Measurements from ENCODE around the gene IFT43.
A peak's percentile ranks its signal among the peaks of the same experiment; 100 is the strongest.

DNA sequence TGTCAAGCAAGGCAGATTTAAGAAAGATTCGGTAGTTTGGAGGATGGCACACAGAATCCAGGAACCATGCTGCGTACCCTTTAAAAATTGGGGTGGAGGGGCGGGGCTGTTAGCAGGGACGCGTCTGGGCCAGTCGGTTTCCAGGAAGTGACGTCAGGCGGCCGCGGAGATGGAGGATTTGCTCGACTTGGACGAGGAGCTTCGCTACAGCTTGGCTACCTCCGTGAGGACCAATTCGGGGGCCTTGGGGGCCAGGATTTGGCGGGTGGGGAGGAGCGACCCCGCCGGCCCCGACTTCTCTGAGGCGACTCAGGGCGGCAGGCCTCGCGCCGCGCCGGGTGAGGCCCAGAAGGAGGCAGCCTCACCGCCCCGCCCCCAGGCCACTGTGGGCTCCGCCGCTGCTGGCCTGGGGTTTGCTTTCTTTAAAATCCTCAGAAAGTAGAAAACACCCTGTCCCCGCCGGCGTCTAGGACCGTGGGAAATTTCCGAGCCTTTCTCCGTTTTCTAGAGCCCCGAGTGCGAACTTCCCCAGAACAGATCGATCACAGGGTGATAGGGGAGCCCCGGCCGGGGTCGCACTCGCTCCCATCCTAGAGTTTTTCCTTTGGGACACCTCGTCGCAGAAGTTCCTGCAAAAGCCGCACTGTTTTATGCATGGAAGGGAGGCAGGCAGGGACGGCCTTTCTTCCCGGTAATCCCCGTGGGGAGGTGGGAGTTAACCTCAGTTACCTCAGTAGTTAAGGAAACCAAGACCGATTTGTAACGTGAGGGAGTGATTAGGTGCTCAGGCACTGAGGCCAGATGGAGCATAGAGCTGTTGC, at the start of gene IFT43:
- TF ChIP-seq CREB1 (CRISPR knock-in tag; IDR thresholded peaks at IDR 0.05) (no peak), ATF1 (CRISPR knock-in tag; IDR thresholded peaks at IDR 0.05) (no peak), KAT7 (CRISPR knock-in tag; IDR thresholded peaks at IDR 0.05; ENCODE audit: borderline replicate concordance) (no peak), SP1 (CRISPR knock-in tag; conservative IDR thresholded peaks at IDR 0.05) (peak; percentile 74), NR2C2 (CRISPR knock-in tag; IDR thresholded peaks at IDR 0.05) (no peak), ZNF121 (CRISPR knock-in tag; IDR thresholded peaks at IDR 0.05) (no peak), OVOL2 (CRISPR knock-in tag; IDR thresholded peaks at IDR 0.05; ENCODE audit: borderline replicate concordance) (no peak)
- TF ChIP-seq, protein P1, sequence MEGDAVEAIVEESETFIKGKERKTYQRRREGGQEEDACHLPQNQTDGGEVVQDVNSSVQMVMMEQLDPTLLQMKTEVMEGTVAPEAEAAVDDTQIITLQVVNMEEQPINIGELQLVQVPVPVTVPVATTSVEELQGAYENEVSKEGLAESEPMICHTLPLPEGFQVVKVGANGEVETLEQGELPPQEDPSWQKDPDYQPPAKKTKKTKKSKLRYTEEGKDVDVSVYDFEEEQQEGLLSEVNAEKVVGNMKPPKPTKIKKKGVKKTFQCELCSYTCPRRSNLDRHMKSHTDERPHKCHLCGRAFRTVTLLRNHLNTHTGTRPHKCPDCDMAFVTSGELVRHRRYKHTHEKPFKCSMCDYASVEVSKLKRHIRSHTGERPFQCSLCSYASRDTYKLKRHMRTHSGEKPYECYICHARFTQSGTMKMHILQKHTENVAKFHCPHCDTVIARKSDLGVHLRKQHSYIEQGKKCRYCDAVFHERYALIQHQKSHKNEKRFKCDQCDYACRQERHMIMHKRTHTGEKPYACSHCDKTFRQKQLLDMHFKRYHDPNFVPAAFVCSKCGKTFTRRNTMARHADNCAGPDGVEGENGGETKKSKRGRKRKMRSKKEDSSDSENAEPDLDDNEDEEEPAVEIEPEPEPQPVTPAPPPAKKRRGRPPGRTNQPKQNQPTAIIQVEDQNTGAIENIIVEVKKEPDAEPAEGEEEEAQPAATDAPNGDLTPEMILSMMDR (IDR thresholded peaks at IDR 0.05): no peak
- TF ChIP-seq, protein P2, sequence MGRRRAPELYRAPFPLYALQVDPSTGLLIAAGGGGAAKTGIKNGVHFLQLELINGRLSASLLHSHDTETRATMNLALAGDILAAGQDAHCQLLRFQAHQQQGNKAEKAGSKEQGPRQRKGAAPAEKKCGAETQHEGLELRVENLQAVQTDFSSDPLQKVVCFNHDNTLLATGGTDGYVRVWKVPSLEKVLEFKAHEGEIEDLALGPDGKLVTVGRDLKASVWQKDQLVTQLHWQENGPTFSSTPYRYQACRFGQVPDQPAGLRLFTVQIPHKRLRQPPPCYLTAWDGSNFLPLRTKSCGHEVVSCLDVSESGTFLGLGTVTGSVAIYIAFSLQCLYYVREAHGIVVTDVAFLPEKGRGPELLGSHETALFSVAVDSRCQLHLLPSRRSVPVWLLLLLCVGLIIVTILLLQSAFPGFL (CRISPR knock-in tag; IDR thresholded peaks at IDR 0.05; ENCODE audit: borderline replicate concordance): no peak
- TF ChIP-seq, protein P3, sequence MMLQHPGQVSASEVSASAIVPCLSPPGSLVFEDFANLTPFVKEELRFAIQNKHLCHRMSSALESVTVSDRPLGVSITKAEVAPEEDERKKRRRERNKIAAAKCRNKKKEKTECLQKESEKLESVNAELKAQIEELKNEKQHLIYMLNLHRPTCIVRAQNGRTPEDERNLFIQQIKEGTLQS (CRISPR knock-in tag; conservative IDR thresholded peaks at IDR 0.05): no peak
- TF ChIP-seq, protein P4, sequence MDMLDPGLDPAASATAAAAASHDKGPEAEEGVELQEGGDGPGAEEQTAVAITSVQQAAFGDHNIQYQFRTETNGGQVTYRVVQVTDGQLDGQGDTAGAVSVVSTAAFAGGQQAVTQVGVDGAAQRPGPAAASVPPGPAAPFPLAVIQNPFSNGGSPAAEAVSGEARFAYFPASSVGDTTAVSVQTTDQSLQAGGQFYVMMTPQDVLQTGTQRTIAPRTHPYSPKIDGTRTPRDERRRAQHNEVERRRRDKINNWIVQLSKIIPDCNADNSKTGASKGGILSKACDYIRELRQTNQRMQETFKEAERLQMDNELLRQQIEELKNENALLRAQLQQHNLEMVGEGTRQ (CRISPR knock-in tag; IDR thresholded peaks at IDR 0.05): no peak
- TF ChIP-seq, protein P5, sequence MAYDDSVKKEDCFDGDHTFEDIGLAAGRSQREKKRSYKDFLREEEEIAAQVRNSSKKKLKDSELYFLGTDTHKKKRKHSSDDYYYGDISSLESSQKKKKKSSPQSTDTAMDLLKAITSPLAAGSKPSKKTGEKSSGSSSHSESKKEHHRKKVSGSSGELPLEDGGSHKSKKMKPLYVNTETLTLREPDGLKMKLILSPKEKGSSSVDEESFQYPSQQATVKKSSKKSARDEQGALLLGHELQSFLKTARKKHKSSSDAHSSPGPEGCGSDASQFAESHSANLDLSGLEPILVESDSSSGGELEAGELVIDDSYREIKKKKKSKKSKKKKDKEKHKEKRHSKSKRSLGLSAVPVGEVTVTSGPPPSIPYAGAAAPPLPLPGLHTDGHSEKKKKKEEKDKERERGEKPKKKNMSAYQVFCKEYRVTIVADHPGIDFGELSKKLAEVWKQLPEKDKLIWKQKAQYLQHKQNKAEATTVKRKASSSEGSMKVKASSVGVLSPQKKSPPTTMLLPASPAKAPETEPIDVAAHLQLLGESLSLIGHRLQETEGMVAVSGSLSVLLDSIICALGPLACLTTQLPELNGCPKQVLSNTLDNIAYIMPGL (CRISPR knock-in tag; IDR thresholded peaks at IDR 0.05): 0 out of 2 replicates have a peak, but pooled peaks have one; percentile 36
